Transverse colon (tissue), 4 donors: ENCODE measurements around the gene ANKS3.

Experiments
- EP300 ChIP-seq: sonication (generic); formaldehyde crosslinking; IDR thresholded peaks from one replicate; pipeline ENCODE4 v1.6.1; 2017; ENCODE audit warnings: antibody characterized with exemption, low read depth
- POLR2A ChIP-seq: fragments of 450-650 bp; IDR thresholded peaks from one replicate; pipeline ENCODE4 v1.6.1; 2016; ENCODE audit warnings: antibody characterized with exemption, mild to moderate bottlenecking, moderate library complexity
- POLR2AphosphoS5 ChIP-seq, 3 donors: sonication (generic); formaldehyde crosslinking; IDR thresholded peaks; one replicate each; pipeline ENCODE4 v1.6.1; 2016; ENCODE audit warnings: antibody characterized with exemption in 3 of 3
- TF ChIP-seq, protein P1 (sequence below), 5 experiments: fragments of 200-600 bp in 3 of 5; fragments of 450-650 bp in 2 of 5; sonication (generic) in 3 of 5; IDR thresholded peaks; 1 replicate in 2 of 5; 2 replicates in 3 of 5; pipeline ENCODE4 v1.5.1; 2016 to 2017; ENCODE audit warnings: antibody characterized with exemption in 5 of 5, inconsistent platforms in 3 of 5, mild to moderate bottlenecking in 2 of 5, moderate library complexity in 1 of 5

DNA sequence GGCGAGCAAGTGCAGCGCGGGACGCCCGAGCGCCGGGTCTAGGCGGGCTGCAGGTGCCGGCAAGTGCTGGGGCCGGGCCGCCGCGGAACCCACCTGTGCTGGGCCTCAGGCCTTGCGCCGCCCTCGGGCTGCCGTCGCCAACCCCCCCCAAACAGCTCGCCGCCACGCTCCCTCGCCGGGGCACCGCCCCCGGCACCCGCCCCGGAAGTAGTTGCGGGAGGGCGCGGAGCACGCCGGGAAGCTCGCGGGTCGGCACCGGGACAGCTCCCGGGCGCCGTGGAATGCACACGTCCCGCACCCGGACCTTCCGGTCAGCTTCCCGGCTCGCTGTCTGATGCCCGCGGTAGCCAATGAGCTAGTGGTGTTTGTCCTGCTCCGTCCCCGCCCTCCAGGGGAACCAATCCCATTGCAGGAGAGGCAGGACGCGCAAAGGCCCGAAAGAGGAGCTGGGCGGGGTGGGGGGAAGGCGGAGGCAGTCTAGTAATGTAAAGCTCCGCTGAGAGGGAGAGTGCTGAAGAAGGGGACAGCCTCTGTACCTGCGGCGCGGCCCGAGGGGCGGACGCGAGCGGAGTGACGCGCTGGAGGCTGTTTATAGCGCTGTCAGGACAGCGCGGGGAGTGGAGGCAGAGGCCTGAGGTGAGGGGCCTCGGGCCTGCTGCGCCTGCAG is at the start of gene ANKS3, which contains the start of gene DNAAF8:
- TF ChIP-seq, protein P1, sequence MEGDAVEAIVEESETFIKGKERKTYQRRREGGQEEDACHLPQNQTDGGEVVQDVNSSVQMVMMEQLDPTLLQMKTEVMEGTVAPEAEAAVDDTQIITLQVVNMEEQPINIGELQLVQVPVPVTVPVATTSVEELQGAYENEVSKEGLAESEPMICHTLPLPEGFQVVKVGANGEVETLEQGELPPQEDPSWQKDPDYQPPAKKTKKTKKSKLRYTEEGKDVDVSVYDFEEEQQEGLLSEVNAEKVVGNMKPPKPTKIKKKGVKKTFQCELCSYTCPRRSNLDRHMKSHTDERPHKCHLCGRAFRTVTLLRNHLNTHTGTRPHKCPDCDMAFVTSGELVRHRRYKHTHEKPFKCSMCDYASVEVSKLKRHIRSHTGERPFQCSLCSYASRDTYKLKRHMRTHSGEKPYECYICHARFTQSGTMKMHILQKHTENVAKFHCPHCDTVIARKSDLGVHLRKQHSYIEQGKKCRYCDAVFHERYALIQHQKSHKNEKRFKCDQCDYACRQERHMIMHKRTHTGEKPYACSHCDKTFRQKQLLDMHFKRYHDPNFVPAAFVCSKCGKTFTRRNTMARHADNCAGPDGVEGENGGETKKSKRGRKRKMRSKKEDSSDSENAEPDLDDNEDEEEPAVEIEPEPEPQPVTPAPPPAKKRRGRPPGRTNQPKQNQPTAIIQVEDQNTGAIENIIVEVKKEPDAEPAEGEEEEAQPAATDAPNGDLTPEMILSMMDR (IDR thresholded peaks at IDR 0.05): no peak
- TF ChIP-seq EP300: no peak
- TF ChIP-seq POLR2A: no peak
- TF ChIP-seq POLR2AphosphoS5 (IDR thresholded peaks at IDR 0.05): peak; percentile 49 to 69 (median 63)
